NCI-H2196 (cell line): ENCODE measurements around the gene MYBPC2.
"Not testable (repeated sequence)": the region's sequence is repeated elsewhere in the genome, so short reads cannot be mapped to it uniquely, and the experiment has no call there.

Experiments
- DNase-seq: peaks from one replicate; lab custom pipeline; 2025; ENCODE audit not compliant: unreplicated experiment; lab: John Stamatoyannopoulos, UW

MYBPC2 gene

DNA sequence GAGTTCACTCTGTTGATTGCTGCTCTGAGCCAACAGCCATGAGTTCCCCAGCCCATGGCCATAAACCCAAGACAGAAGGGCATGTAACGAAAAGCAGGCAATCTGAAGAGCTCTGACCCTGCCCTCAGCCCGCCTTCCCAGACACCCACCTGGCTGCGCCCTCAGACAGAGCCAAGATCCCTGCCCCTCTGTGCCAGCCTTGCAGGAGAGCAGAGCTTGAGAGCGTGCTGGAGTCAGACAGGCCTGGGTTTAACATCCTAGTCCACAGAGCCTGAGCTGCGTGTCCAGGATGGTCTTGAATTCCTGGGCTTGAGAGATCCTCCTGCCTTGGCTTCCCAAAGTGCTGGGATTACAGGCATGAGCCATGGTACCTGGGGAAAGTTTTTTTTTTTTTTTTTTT is 24.6 kb downstream of the MYBPC2 start:
- DNase-seq, result no peak

DNA sequence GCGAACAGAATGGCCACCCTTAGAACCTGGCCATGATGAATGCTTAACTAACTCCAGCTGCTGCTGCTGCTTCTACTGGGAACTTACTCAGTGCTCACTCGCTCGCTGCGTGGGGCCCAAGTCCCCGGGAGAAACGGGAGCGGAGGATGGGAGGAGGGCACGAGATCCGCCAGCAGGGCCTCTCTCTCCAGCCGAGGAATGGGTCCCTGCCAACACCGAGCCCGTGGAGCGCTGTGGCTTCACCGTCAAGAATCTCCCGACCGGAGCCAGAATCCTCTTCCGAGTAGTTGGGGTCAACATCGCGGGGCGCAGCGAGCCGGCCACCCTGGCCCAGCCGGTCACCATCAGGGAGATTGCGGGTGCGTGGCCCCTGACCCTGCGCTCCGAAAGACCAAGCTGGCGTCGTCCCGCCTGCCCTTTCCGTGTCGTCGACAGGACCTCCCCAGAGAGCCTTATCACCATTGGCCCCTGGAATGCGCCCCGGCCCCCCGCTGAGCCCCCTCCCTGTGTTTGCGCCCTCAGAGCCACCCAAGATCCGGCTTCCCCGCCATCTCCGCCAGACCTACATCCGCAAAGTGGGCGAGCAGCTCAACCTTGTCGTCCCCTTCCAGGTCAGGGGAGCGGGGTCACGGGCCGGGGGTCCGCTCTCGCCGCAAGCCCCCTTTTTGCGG is 25.8 kb downstream of the MYBPC2 start:
- DNase-seq, result no peak

DNA sequence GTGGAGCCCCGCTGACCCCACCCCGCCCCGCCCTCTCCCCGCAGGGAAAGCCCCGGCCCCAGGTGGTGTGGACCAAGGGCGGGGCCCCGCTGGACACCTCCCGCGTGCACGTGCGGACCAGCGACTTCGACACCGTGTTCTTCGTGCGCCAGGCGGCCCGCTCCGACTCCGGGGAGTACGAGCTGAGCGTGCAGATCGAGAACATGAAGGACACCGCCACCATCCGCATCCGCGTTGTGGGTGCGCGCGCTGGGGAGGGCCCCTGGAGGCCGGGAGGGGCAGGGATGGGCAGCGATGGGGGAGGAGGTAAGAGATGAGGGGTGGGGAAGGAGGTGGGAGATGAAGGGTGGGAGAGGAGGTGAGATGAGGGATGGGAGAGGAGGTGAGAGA is 26.4 kb downstream of the MYBPC2 start:
- DNase-seq, result no peak

DNA sequence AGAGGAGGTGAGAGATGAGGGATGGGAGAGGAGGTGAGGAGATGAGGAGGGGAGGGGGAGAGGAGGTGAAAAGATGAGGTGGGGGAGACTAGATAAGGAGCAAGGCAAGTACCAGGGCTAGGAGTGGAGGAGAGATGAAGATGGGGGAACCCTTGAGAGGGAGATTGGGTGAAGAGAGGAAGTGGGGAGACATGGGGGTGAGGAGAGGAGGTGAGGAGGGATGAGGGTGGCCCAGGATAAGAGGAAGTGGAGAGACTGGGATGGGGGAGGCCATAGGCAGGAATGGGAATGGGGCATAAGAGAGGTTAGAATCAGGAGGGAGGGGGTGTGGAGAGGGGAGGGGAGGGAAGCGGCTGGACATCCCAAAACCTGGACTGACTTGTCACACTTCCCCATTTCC is 26.9 kb downstream of the MYBPC2 start:
- no peak for DNase-seq

DNA sequence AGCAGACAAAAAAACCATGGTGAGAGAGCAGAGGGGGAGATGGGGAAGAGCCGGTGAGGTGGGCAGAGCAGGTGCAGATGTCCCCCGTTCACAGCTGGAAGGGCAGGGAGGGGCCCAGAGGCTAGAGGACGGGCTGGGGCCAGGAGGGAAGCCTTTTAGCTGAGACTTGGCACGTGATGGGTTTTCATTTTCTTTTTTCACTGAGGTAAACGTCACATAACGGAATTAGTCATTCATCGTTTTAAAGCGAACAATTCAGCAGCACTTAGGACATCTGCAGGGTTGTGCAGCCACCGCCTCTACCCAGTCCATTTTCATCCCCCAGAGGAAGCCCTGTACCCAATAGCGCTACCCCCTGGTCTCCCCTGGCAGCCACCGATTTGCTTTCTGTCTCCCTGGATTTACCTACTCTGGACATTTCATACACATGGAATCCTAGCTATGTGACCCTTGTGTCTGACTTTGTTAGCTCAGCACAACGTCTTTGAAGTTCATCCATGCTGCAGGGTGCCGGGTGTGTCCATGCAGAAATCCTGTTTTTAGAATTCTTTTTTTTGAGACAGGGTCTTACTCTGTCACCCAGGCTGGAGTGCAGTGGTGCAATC is 27.6 kb downstream of the MYBPC2 start:
- no peak for DNase-seq

DNA sequence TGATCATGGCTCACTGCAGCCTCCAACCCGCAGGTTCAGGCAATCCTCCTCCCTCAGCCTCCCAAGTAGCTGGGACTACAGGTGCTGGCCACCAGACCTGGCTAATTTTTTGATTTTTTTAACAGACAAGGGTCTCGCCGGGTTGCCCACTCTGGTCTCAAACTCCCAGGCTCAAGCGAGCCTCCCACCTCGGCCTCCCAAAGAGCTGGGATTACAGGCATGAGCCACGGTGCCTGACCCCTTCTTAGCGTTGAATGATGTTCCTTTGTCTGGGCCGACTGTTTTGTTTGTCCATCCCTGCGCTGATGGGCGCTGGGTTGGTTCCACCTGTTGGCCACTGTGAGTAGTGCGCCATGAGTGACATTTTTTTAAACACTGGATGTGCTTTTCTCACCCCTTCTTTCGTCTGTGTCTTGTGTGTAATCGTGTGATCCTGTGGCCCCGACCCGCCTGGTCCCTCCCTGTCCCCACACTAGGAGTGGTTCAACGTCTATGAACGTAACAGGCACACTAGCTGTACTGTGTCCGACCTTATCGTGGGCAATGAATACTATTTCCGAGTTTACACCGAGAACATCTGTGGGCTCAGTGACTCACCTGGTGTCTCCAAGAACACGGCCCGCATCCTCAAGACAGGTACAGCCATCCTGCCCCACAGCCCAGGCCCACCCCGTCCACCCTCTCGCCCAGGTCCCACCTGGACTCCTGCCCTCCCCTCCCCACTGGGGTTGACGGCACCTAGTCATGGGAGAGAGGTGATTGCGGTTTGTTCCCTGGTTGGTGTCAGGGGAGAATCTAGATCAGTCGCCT is 28.6 kb downstream of the MYBPC2 start:
- peak; percentile 68 for DNase-seq

DNA sequence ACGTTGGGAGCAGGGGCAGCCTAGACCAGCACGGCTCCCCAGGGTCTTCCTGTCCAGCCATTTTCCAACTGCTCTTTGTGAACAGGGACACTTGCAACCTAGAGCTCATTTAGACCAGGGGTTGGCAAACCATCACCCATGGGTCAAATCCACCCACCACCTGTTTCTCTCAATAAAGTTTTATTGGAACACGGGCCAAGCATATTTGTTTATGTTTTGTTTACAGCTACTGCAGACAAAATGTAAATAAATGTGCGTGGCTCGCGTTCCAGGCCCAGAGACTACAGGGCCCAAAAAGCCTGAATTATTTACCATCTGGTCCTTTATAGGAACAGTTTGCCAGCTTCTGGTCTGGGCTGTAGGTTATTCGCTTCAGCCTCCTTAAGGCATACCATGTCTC is 30.3 kb downstream of the MYBPC2 start:
- no peak for DNase-seq

DNA sequence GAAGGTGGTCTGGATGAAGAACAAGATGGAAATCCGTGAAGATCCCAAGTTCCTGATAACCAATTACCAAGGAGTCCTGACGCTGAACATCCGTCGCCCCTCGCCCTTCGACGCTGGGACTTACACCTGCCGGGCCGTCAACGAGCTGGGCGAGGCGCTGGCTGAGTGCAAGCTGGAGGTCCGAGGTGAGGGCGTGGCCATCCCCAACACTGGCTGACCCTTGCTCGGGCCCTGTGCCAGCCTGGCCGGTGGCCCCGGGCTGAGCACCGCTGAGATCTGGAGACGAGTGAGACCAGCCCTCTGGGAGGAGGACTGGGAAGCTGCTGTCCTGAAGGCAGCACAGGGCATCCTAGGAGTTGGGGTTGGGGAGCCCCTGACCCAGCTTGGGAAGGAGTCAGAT is 31.7 kb downstream of the MYBPC2 start:
- no peak for DNase-seq

DNA sequence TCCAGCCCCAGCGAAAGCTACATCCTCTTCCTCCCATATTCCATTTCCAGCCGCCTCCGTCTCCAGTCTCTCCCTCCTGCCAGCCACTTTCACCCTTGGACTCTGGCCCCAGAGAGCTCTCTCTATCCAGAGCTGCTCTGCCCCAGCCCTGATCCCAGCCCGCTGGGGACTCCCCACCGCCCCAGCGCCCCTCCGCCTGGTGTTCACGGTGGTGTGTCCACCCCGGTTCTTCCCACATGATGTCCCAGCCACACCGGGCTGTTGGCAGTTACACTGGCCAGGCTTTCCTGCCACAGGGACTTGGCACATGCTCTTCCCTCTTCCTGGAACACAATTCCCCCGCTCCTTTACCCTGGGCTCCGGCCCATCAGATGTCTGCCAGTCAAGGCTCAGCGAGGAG is 32.3 kb downstream of the MYBPC2 start:
- no peak for DNase-seq

DNA sequence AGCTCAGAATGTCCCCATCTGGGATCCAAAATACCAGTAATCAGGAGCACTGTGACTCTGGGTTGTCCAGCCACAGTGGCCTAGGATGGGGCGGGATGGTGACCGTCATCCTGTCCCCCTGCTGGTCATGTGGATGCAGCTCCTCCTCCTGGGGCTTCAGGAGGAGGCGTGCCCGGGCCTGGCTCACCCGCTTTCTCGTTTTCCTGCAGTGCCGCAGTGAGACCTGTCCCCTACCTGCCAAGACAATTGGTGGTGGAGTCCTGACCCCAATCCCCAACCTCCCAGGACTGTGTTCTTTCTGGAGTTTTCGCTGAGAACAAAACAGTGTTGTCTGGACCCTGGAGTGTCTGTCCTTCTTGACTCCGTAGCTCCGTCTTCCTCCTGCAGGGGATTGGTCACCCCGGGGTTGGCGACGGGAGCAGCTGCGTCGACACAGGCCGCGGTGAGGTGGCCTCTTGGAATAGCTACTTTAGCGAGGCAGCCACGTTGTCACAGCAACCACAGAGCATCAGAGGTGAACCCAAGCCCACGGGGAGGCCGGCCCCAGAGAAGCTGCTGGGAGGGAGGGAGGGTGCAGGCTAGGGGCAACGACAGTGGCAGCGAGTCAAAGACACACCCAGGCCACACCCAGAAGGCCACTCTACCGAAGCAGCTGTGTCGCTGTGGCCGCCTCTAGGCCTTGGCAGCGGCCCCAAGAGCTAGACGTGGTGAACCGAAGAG is 33.5 kb downstream of the MYBPC2 start:
- peak; percentile 76 for DNase-seq

DNA sequence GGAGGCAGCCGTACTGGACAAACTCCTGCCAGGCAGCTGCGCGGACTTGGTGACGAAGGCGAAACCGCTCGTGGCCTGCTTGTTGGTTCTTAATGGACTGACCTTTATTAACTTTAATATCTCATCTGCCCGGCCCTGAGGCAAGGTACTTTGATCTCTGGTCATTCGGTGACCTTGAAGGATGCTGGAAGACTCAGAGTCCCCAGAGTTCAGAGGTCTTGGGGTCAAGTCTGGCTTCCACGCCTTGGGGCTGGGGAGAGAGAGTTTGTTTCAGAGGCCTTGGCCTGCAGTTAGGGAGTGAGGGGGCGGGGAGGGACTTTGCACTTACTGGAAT is 34.0 kb downstream of the MYBPC2 start:
- no peak for DNase-seq

DNA sequence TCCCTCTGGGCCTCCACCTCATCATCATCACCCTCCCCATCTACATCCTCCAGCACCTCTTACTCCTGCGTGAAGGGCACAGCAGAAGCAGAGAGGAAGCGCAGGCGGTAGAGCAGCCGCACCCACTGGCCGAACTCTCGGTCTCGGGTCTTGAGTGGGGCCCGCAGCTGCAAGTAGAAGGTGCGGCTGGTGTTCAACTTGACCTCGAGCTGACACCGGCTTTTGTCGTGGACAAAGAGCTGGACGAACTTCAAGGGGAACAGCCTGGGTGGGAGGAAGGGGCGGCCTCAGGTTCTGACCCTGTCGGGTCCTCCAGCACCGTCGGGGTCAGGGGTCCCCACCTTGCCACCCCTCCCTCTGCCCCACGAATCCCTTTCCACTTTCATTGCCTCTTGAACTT is 34.9 kb downstream of the MYBPC2 start:
- DNase-seq, result no peak

DNA sequence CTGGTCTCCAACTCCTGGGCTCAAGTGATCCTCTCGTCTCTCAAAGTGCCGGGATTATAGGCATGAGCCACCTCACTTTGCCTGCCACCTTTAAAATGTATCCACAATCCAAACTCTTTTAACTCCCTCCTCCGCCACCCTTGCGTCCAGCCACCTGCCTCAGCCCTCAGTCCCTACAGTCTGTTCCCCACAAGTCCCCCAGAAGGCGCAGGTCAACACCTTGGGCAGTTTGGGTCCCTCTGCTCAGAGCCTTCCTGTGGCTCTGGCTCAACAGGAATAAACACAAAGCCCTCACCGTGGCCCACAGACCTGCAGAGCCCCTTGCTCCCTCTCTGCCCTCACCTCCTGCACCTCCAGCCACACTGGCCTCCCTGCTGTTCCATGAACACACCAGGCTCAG is 36.1 kb downstream of the MYBPC2 start:
- no peak for DNase-seq

DNA sequence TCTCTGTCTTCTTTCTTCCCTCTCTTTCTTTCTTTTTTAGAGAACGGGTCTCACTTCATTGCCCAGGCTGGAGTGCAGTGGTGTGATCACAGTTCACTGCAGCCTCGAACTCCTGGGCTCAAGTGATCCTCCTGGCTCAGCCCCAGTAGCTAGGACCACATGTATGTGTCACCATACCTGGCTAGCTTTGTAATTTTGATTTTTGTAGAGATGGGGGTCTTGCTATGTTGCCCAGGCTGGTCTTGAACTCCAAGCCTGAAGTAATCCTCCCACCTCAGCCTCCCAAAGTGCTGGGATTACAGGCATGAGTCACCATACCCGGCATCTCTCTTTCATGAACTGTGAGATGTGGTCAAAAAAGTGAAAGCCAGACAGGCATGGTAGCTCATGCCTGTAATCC is 40.6 kb downstream of the MYBPC2 start:
- DNase-seq, result not testable (repeated sequence)

DNA sequence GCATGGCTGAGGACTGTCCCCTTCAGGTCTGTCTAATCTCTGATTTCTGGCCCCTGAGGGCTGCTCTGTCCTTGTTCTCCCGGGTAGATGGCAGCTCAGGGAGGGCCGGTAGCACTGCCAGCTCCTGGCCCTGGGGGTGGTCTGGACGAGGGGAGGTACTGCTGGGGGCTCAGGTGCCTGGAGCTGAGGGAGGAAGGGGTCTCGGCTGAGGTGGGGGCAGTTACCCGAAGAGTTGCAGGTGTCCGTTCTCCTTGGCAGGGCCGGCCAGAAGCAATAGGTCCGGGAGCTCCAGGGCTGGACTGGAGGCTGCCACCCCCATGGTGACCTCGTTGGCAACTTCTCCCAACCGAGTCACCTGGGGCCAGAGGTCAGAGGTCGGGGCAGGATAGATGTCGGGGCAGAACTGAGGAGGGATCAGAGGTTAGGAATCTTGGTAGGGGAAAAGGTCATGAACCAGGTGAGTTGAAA is 42.4 kb downstream of the MYBPC2 start:
- DNase-seq, result no peak

DNA sequence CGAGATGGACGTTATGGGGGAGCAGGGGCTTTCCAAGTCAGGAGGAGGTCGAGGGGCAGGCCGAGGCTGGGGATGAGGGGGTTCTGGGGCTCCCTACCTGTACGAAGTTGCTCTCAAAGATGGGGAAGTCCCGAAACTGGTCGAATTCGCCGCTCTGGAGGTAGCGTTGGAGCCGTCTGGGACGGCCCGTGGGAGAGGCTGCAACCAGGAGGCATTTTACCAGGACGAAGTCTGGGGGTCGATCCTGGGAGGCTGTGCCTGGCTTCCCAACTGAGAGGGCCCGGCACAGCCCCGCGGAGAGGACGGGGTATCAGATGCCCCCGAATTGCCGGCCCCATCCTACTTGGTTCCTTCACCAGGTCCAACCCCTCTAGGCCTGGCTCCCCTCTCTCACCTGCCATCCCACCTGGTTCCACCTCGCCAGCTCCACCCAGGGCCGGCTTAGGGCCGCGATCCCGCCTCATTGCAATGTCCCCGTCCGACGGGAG is 43.1 kb downstream of the MYBPC2 start:
- DNase-seq, result no peak

DNA sequence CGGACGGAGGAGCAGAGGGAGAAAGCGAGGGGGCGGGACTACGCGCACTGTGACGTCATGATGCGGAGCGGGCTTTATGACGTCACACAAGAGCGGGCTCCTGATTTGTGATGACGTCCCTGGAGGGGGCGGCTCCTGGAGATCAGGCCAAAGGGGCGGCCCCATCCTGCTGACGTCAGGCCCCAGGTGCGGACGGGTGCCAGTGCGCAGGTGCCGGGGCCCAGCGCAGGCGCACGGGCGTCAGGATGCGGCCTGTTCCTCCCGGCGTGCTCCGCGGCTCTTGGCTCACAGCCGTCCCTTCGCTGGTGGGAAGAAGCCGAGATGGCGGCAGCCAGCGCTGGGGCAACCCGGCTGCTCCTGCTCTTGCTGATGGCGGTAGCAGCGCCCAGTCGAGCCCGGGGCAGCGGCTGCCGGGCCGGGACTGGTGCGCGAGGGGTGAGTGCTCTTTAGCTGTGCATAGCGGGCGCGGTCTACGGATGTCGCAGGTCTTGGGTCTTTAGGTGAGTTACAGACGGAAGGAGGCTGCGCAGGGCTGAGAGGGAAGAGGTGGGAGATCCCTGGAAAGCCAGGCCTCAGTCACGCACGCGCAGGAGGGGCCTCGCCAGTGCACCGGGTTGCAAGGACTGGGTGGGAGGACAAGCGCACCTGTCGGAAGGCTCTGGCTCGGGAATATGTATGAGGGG is 43.7 kb downstream of the MYBPC2 start, which contains the start of the genes EMC10 and GARIN5A:
Gene EMC10 (plus strand): TSS at position 284 of the 683 bp plus-strand sequence. CDS start 38 bp downstream, at position 322.
Gene GARIN5A (minus strand): TSS at position 625 of the 683 bp plus-strand sequence. CDS start 460 bp downstream, at position 165.
- peak; percentile 95 for DNase-seq

DNA sequence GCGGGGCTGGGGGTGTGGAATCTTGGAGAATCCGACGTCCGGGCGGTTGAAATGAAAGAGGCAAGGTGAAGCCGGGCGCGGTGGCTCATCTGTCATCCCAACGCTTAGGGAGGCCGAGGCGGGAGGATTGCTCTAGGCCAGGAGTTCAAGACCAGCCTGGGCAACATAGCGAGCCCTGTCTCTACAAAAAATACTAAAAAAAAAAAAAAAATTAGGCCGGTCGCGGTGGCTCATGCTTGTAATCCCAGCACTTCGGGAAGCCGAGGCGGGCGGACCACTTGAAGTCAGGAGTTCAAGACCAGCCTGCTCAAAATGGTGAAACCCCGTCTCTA is 44.2 kb downstream of the MYBPC2 start:
- DNase-seq, result no peak

DNA sequence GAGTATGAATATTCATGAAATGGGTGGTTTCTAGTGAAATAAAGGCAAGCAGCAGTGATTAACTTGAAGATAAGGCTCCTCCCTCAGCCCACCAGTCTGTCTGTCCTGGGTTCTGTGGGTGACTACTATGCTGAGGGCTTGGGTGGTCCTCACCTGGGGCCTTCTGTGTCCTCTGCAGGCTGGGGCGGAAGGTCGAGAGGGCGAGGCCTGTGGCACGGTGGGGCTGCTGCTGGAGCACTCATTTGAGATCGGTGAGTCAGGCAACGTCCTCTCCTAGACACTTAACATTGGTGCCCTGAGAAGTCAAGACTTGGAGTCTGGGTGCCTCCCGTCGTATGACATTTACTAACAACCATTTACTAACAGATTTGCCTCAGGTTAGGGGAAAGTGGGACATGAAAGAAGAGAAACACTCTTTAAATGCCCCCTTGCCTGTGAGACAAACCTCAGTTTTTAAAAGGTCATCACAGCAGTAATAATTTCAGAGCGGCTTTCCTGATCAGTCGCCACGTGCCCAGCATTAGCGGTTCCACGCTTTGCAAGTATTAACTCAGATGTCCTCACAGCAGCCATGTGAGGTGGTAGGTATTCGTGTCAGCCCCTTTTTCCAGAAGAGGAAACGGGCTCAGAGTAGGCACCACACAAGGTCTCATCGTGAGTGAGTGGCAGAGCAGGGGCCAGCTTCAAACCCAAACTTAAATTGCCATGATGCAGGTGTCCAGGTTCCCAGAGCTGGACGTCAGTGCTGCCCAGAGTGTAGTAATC is 45.2 kb downstream of the MYBPC2 start:
- no peak for DNase-seq
